ENCODE data around the gene ETS1.

DNA sequence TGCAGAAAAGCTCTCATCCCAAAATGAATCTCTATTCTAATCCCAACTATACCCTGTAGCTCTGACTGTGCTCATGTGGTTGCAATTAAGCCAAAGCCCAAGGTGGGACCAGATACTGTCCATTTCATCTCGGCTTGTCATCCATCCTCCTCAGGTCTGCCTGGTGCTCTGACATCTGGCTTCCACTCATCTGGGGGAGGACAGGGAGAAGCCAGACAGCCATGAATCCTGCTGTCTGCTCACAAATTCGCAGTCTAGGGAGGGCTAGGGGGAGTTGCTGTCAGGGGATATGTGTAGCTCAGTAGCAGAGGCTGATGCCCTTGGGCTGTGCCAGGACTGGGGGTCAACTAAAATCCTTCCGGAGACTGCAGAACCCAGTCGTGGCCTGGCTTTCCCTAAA is 167.1 kb downstream of the ETS1 start:
- TF ChIP-seq, protein P1, sequence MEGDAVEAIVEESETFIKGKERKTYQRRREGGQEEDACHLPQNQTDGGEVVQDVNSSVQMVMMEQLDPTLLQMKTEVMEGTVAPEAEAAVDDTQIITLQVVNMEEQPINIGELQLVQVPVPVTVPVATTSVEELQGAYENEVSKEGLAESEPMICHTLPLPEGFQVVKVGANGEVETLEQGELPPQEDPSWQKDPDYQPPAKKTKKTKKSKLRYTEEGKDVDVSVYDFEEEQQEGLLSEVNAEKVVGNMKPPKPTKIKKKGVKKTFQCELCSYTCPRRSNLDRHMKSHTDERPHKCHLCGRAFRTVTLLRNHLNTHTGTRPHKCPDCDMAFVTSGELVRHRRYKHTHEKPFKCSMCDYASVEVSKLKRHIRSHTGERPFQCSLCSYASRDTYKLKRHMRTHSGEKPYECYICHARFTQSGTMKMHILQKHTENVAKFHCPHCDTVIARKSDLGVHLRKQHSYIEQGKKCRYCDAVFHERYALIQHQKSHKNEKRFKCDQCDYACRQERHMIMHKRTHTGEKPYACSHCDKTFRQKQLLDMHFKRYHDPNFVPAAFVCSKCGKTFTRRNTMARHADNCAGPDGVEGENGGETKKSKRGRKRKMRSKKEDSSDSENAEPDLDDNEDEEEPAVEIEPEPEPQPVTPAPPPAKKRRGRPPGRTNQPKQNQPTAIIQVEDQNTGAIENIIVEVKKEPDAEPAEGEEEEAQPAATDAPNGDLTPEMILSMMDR (IDR thresholded peaks at IDR 0.05; ENCODE audit: low read length), result no peak
- TF ChIP-seq EZH2 (IDR thresholded peaks at IDR 0.05; ENCODE audit: borderline replicate concordance, low read length), result no peak

All from OCI-LY1 (cell line).